Lung (tissue), 12 donors: ENCODE measurements around the gene DUSP14. TPM values are rescaled to one million over a fixed set of nuclear protein-coding genes. Genes with fewer than 3 reads are reported as not detected.

Experiments used
- ATAC-seq: fragments of 200-7000 bp; cut with Tn5 transposase; one replicate; pipeline ENCODE4 v1.9.1; 2020; ENCODE audit warnings: moderate number of reproducible peaks; ENCODE audit not compliant: insufficient read depth, low FRiP score
- DNase-seq, 3 donors: peaks; one replicate each; pipeline ENCODE4 v3.0.0-alpha.2; 2013 to 2017
- H3K27ac ChIP-seq, 2 donors: one replicate each; pipeline ENCODE4 v1.5.1; 2013; ENCODE audit warnings: mild to moderate bottlenecking in 2 of 2, moderate library complexity in 2 of 2, control low read depth in 1 of 2, inconsistent platforms in 1 of 2, low read depth in 1 of 2, low read length in 1 of 2
- H3K27me3 ChIP-seq, 3 donors: one replicate each; pipeline ENCODE4 v1.5.1; 2013; ENCODE audit warnings: low read length in 2 of 3; ENCODE audit not compliant: control insufficient read depth in 3 of 3, insufficient read depth in 3 of 3
- H3K36me3 ChIP-seq, 4 donors: one replicate each; pipeline ENCODE4 v1.5.1; 2013; ENCODE audit warnings: low read length in 4 of 4, mild to moderate bottlenecking in 1 of 4, moderate library complexity in 1 of 4; ENCODE audit not compliant: control insufficient read depth in 4 of 4, insufficient read depth in 4 of 4
- H3K4me1 ChIP-seq, 5 donors: one replicate each; pipeline ENCODE4 v1.5.1; 2013; ENCODE audit warnings: low read length in 5 of 5, mild to moderate bottlenecking in 2 of 5, moderate library complexity in 1 of 5; ENCODE audit not compliant: control insufficient read depth in 5 of 5, insufficient read depth in 5 of 5
- H3K4me3 ChIP-seq: one replicate; pipeline ENCODE4 v1.5.1; 2013; ENCODE audit warnings: mild to moderate bottlenecking, control low read depth, moderate library complexity
- H3K9ac ChIP-seq, 2 donors: one replicate each; pipeline ENCODE4 v1.5.1; 2013; ENCODE audit warnings: low read length in 2 of 2, control low read depth in 1 of 2; ENCODE audit not compliant: insufficient read depth in 1 of 2
- H3K9me3 ChIP-seq, 4 donors: one replicate each; pipeline ENCODE4 v1.5.1; 2013; ENCODE audit warnings: low read length in 3 of 4, mild to moderate bottlenecking in 1 of 4, moderate library complexity in 1 of 4; ENCODE audit not compliant: control insufficient read depth in 4 of 4, insufficient read depth in 3 of 4
- WGBS, 2 donors: extraction: QIAGEN DNeasy Blood & Tissue Kit; methylation state at CpG; one replicate each; pipeline ENCODE4 v1.1.7; 2013; 5-methylcytosine and 5-hydroxymethylcytosine counted together
- polyA plus RNA-seq, 2 donors: library from polyadenylated mRNA; stranded (reverse); fragments of 200-250 nt; gene quantifications; one replicate each; pipeline ENCODE4 v1.2.1, GENCODE V29; 2013
- total RNA-seq, 2 donors: library from RNA; depleted of rRNA in 1 of 2; stranded (reverse); fragments of >200 nt in 1 of 2; gene quantifications; one replicate each; pipeline ENCODE4 v1.2.1, GENCODE V29; 2014 to 2021
- TF ChIP-seq, protein P1 (sequence below): IDR thresholded peaks from 2 replicates; pipeline ENCODE4 v1.5.1; 2012; ENCODE audit warnings: mild to moderate bottlenecking; ENCODE audit errors: control extremely low read depth, extremely low read depth
- donor health status: control.
- donor health status: control.
- donor health status: Bipolar disorder and iron deficiency.
- donor health status: healthy.
- donor health status: DM: yes; HTN: yes; CAD: no.

Gene DUSP14
- total and polyA plus RNA-seq, 4 donors, result 7.4 to 15.7 (median 10.4) TPM

DNA sequence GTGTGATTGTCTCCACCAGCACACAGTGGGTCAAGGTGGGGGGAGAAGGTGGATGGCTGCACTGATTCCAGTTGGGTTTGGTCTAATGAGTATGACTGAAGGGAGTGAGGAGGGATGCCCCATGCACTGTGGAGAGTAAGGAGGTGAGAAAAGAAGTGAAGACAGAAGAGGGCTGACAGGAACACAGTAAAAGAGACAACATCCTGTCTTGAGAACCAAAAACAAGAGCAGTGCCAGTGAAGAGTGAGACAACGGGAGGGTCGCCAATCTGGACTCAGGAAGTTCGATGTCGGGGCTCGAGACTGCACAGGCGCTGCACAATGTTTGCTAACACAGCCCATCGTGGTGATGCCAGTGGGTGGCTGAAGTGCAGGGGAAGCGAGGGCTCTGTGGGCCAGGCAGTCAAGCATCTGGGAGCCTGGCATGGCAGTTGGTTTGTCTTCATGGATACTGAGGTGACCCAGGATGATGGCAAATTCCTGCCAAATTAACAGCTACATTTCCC, 34.1 kb downstream of the DUSP14 start:
- Histone ChIP-seq H3K36me3 (peaks cover 2 to 32% (median 28%) of the 10 kb centered on the region in 4 donors), H3K27me3 (no peaks in the 10 kb centered on the region), H3K4me1 (no peaks in the 10 kb centered on the region), H3K9ac (no peak overlapping the region), H3K9me3 (no peaks in the 10 kb centered on the region), H3K27ac (no peak overlapping the region), H3K4me3 (no peak overlapping the region)
- ATAC-seq (no peak), DNase-seq (no peak)
- TF ChIP-seq, protein P1, sequence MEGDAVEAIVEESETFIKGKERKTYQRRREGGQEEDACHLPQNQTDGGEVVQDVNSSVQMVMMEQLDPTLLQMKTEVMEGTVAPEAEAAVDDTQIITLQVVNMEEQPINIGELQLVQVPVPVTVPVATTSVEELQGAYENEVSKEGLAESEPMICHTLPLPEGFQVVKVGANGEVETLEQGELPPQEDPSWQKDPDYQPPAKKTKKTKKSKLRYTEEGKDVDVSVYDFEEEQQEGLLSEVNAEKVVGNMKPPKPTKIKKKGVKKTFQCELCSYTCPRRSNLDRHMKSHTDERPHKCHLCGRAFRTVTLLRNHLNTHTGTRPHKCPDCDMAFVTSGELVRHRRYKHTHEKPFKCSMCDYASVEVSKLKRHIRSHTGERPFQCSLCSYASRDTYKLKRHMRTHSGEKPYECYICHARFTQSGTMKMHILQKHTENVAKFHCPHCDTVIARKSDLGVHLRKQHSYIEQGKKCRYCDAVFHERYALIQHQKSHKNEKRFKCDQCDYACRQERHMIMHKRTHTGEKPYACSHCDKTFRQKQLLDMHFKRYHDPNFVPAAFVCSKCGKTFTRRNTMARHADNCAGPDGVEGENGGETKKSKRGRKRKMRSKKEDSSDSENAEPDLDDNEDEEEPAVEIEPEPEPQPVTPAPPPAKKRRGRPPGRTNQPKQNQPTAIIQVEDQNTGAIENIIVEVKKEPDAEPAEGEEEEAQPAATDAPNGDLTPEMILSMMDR, result no peak
- WGBS, 2 donors, result 77 to 85% methylated on average over 8 of the region's 8 CpGs

DNA sequence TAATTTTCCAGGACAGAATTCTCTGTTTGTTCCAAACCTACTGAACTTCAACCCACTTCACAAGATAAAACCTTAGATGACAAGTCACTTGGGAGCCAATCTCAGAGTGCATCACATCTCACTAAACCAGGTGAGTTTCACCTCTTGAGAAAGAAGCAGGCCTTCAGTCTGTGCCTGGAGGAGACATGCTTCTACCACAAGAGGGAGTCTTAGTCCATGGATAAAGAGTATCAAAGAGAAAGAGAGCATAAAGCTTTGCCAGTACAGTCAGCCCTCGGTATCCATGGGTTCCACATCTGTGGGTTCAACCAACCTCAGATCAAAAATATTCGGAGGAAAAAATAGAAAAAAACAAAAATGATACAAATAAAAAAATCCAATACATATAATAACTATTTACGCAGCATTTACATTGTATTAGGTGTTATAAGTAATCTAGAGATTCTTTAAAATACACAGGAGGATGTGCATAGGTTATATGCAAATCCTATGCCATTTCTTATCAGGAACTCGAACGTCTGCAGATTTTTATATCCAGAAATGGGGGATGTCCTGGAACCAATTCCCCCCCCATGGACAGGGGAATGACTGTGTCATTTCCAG, 37.7 kb downstream of the DUSP14 start:
- WGBS, 2 donors, result 78 to 83% methylated on average over 5 of the region's 5 CpGs
- peak; percentile 20 to 62 (median 57) for DNase-seq
- H3K27ac ChIP-seq, result no peak overlapping the region
- TF ChIP-seq, protein P1, result peak; percentile 17
- H3K9ac ChIP-seq, result no peak overlapping the region
- no peaks in the 10 kb centered on the region for H3K27me3 ChIP-seq
- H3K4me3 ChIP-seq, result no peak overlapping the region
- peaks cover 18 to 32% (median 23%) of the 10 kb centered on the region in 4 donors for H3K36me3 ChIP-seq
- ATAC-seq, result no peak
- no peaks in the 10 kb centered on the region for H3K9me3 ChIP-seq
- H3K4me1 ChIP-seq, result no peaks in the 10 kb centered on the region

GRCh38 chr17:37530420-37530819, 40.7 kb downstream of the DUSP14 start:
- DNase-seq, result no peak
- H3K36me3 ChIP-seq, result peaks cover 8 to 29% (median 20%) of the 10 kb centered on the region in 4 donors
- TF ChIP-seq, protein P1, result no peak
- peaks cover 0 to 3% (median 0%) of the 10 kb centered on the region in 5 donors for H3K4me1 ChIP-seq
- no peak overlapping the region for H3K4me3 ChIP-seq
- no peaks in the 10 kb centered on the region for H3K9me3 ChIP-seq
- H3K9ac ChIP-seq, result no peak overlapping the region
- ATAC-seq, result no peak
- no peak overlapping the region for H3K27ac ChIP-seq
- WGBS, 2 donors, result 92 to 96% methylated on average over 4 of the region's 4 CpGs
- H3K27me3 ChIP-seq, result no peaks in the 10 kb centered on the region
